WTC11 (cell line): ENCODE measurements around the gene CORO6.

Experiments used
- CREM ChIP-seq: sonication (generic); formaldehyde crosslinking; IDR thresholded peaks from 2 replicates; pipeline ENCODE4 v1.8.1; 2022; ENCODE audit warnings: mild to moderate bottlenecking, missing genetic modification reagents, moderate library complexity
- CTCF ChIP-seq: fragments of 200-600 bp; IDR thresholded peaks from 2 replicates; pipeline ENCODE4 v1.8.0; 2022; ENCODE audit warnings: antibody characterized with exemption
- ELF4 ChIP-seq: sonication (generic); formaldehyde crosslinking; IDR thresholded peaks from 2 replicates; pipeline ENCODE4 v1.8.1; 2022; ENCODE audit warnings: low read depth, mild to moderate bottlenecking, moderate library complexity, missing genetic modification reagents
- ESRRA ChIP-seq: sonication (generic); formaldehyde crosslinking; IDR thresholded peaks from 2 replicates; pipeline ENCODE4 v1.8.1; 2022; ENCODE audit warnings: mild to moderate bottlenecking, missing genetic modification reagents, borderline replicate concordance
- HMGXB4 ChIP-seq: sonication (generic); formaldehyde crosslinking; IDR thresholded peaks from 2 replicates; pipeline ENCODE4 v1.8.1; 2023; ENCODE audit warnings: mild to moderate bottlenecking, moderate library complexity, missing genetic modification reagents
- PREB ChIP-seq: sonication (generic); formaldehyde crosslinking; IDR thresholded peaks from 2 replicates; pipeline ENCODE4 v1.8.1; 2022; ENCODE audit warnings: mild to moderate bottlenecking, missing genetic modification reagents, moderate library complexity, borderline replicate concordance
- ZBTB21 ChIP-seq: sonication (generic); formaldehyde crosslinking; IDR thresholded peaks from 2 replicates; pipeline ENCODE4 v1.8.1; 2023; ENCODE audit warnings: mild to moderate bottlenecking, missing genetic modification reagents, borderline replicate concordance
- ZNF232 ChIP-seq: sonication (generic); formaldehyde crosslinking; IDR thresholded peaks from 2 replicates; pipeline ENCODE4 v1.8.0; 2022; ENCODE audit warnings: mild to moderate bottlenecking, missing genetic modification reagents

GRCh38 chr17:29610395-29610794 is 12.3 kb downstream of the CORO6 start:
- TF ChIP-seq HMGXB4 = no peak
- TF ChIP-seq ELF4 = no peak
- no peak for TF ChIP-seq ESRRA (CRISPR knock-in tag)
- no peak for TF ChIP-seq CTCF
- no peak for TF ChIP-seq PREB (CRISPR knock-in tag)
- no peak for TF ChIP-seq CREM (CRISPR knock-in tag)
- no peak for TF ChIP-seq ZBTB21 (CRISPR knock-in tag)
- no peak for TF ChIP-seq ZNF232 (CRISPR knock-in tag)
